Endothelial cell of umbilical vein (primary cell): ENCODE measurements around the gene GTF2H4. TPM values are rescaled to one million over a fixed set of nuclear protein-coding genes. Genes with fewer than 3 reads are reported as not detected.

Experiments
- BruUV-seq: library from RNA; stranded (reverse); fragments of 400-500 nt; replicated peaks from 2 replicates; lab custom pipeline; 2021; lab: Mats Ljungman, UMichigan
- CTCF ChIA-PET: fragments of 300-600, 350-600 bp; sonication (Branson Sonifier 250); formaldehyde crosslinking; loops from one replicate; lab custom pipeline; 2021; ENCODE audit warnings: antibody characterized with exemption, inconsistent platforms; lab: Charles Lee
- POLR2A ChIA-PET: fragments of 300-600, 350-600 bp; sonication (Branson Sonifier 250); formaldehyde crosslinking; loops from one replicate; lab custom pipeline; 2021; ENCODE audit warnings: antibody characterized with exemption, inconsistent platforms; lab: Charles Lee
- DNase-seq: peaks from one replicate; pipeline ENCODE4 v3.0.0-alpha.2; 2011; ENCODE audit warnings: low read depth, low spot score
- FAIRE-seq: peaks from 2 replicates; lab custom pipeline; 2011; peaks lifted over from hg19 to GRCh38; lab: Jason Lieb, UNC
- H2AFZ ChIP-seq: 2 replicates; pipeline ENCODE4 v1.6.0; 2012; ENCODE audit warnings: low read depth, low read length, control low read depth, inconsistent platforms
- H3K27ac ChIP-seq: 2 replicates; pipeline ENCODE4 v1.5.1; 2011; ENCODE audit warnings: low read depth, mild to moderate bottlenecking, control low read depth, low read length, moderate library complexity; ENCODE audit not compliant: insufficient read depth
- H3K27me3 ChIP-seq, 2 experiments: 2 replicates each; pipeline versions ENCODE4 v1.6.0 to v1.6.1; 2011; ENCODE audit warnings: low read length in 2 of 2, mixed read lengths in 1 of 2; ENCODE audit not compliant: control insufficient read depth in 2 of 2, insufficient read depth in 2 of 2
- H3K36me3 ChIP-seq, 2 experiments: 2 replicates in 1 of 2; 3 replicates in 1 of 2; pipeline ENCODE4 v1.5.1; 2011; ENCODE audit warnings: low read length in 2 of 2, mild to moderate bottlenecking in 1 of 2, moderate library complexity in 1 of 2; ENCODE audit not compliant: control insufficient read depth in 2 of 2, insufficient read depth in 2 of 2; ENCODE audit errors: extremely low read depth in 1 of 2
- H3K4me1 ChIP-seq: 3 replicates; pipeline ENCODE4 v1.5.1; 2011; ENCODE audit warnings: mild to moderate bottlenecking, low read length; ENCODE audit not compliant: control insufficient read depth, insufficient read depth; ENCODE audit errors: extremely low read depth
- H3K4me2 ChIP-seq: 2 replicates; pipeline ENCODE4 v1.6.1; 2011; ENCODE audit warnings: low read length, control low read depth, mixed read lengths; ENCODE audit not compliant: insufficient read depth
- H3K4me3 ChIP-seq, 3 experiments: fragments of 200-600 bp in 1 of 3; sonication (generic), shearing (Covaris generic) in 1 of 3; replicated peaks in 1 of 3; 2 replicates each; pipeline ENCODE4 v1.5.1; 2011 to 2016; ENCODE audit warnings: control low read depth in 3 of 3, low read length in 3 of 3, mild to moderate bottlenecking in 2 of 3, inconsistent platforms in 1 of 3, low read depth in 1 of 3, moderate library complexity in 1 of 3; ENCODE audit not compliant: insufficient read depth in 1 of 3
- H3K79me2 ChIP-seq: 2 replicates; pipeline ENCODE4 v1.6.0; 2012; ENCODE audit warnings: low read length, inconsistent platforms; ENCODE audit not compliant: control insufficient read depth, insufficient read depth
- H3K9ac ChIP-seq: replicated peaks from 2 replicates; pipeline ENCODE3; 2011; ENCODE audit warnings: low read length, control low read depth; ENCODE audit not compliant: insufficient read depth; ENCODE audit errors: extremely low read depth
- H3K9me1 ChIP-seq: replicated peaks from 3 replicates; pipeline ENCODE4 v1.6.0; 2011; ENCODE audit warnings: mild to moderate bottlenecking, low read length; ENCODE audit not compliant: control insufficient read depth, insufficient read depth; ENCODE audit errors: extremely low read depth
- H3K9me3 ChIP-seq: replicated peaks from 2 replicates; pipeline ENCODE4 v1.5.1; 2012; ENCODE audit warnings: low read length, inconsistent platforms; ENCODE audit not compliant: control insufficient read depth, insufficient read depth
- H4K20me1 ChIP-seq: replicated peaks from 2 replicates; pipeline ENCODE3; 2011; ENCODE audit warnings: mild to moderate bottlenecking, low read length; ENCODE audit not compliant: control insufficient read depth, insufficient read depth; ENCODE audit errors: extremely low read depth
- EZH2 ChIP-seq: IDR thresholded peaks from 2 replicates; pipeline ENCODE4 v1.6.1; 2012; ENCODE audit warnings: borderline replicate concordance, low read depth, mild to moderate bottlenecking, moderate library complexity, low read length, inconsistent platforms; ENCODE audit not compliant: severe bottlenecking
- MAX ChIP-seq: IDR thresholded peaks from 2 replicates; pipeline ENCODE4 v1.6.1; 2011; ENCODE audit not compliant: insufficient read depth, insufficient read length
- MYC ChIP-seq: IDR thresholded peaks from one replicate; pipeline ENCODE4 v1.6.1; 2011; ENCODE audit warnings: mild to moderate bottlenecking, low read depth, low read length
- dilution Hi-C: fragments of 300-500 bp; cut with MboI; formaldehyde crosslinking; loops from one replicate; pipeline ENCODE4 v1.15.0; 2019; ENCODE audit warnings: low sequenced_read_pairs; ENCODE audit not compliant: extremely low pct_ligation_motif_present
- intact Hi-C: fragments of 100-400 bp; cut with micrococcal nuclease; formaldehyde crosslinking; loops from one replicate; pipeline ENCODE4 v1.10.0; 2022
- polyA plus RNA-seq, 4 experiments: library from polyadenylated mRNA; depleted of rRNA in 3 of 4; stranded (reverse) in 3 of 4; unstranded in 1 of 4; fragments of >200 nt; gene quantifications; 2 replicates each; pipeline versions ENCODE4 v1.2.1 to v1.2.3, GENCODE V29; 2011 to 2012; ENCODE audit warnings: missing spikeins in 1 of 4
- total RNA-seq: library from RNA; stranded (reverse); gene quantifications from 2 replicates; pipeline ENCODE4 v1.2.3, GENCODE V29; 2021
- TF ChIP-seq, protein P1 (sequence below), 2 donors: IDR thresholded peaks; 1 replicate in 1 of 2; 2 replicates in 1 of 2; pipeline ENCODE4 v1.5.1; 2011; ENCODE audit warnings: low read length in 2 of 2, mild to moderate bottlenecking in 2 of 2, moderate library complexity in 2 of 2, control low read depth in 1 of 2, inconsistent platforms in 1 of 2, low read depth in 1 of 2; ENCODE audit not compliant: insufficient read depth in 1 of 2; ENCODE audit errors: extremely low read depth in 1 of 2

The GTF2H4 gene
- total and polyA plus RNA-seq, 2 donors (not counting 3 experiments of a cell fraction or from before 2014, with no cell fraction given): 40.5 to 52.6 TPM

GRCh38 chr6:30897882-30898281 lies 10.1 kb upstream of the GTF2H4 start:
- Histone ChIP-seq H3K9me3 (no peaks in the 10 kb centered on the region), H3K79me2 (no peaks in the 10 kb centered on the region), H3K27ac (no peak overlapping the region), H4K20me1 (no peaks in the 10 kb centered on the region), H3K36me3 (peaks cover 0 to 7% of the 10 kb centered on the region in 2 experiments), H3K4me3 (no peak overlapping the region), H2AFZ (no peak overlapping the region), H3K9ac (no peak overlapping the region), H3K9me1 (no peaks in the 10 kb centered on the region), H3K4me2 (no peak overlapping the region), H3K4me1 (no peaks in the 10 kb centered on the region), H3K27me3 (no peaks in the 10 kb centered on the region)
- POLR2A ChIA-PET: no interaction called here
- BruUV-seq: no TSS peak
- dilution Hi-C loops (loop anchor here (25.0 kb wide), 1 partner anchor 161 kb away; the partner anchor contains the start of genes FLOT1 and IER3), intact Hi-C loops (no loop called here)
- CTCF ChIA-PET: interaction anchor here (1.7 kb wide), 1 partner anchor 69 kb away, joined by 5 read pairs; no protein-coding TSS in a partner anchor
- FAIRE-seq (no peak), DNase-seq (no peak)
- TF ChIP-seq, protein P1, sequence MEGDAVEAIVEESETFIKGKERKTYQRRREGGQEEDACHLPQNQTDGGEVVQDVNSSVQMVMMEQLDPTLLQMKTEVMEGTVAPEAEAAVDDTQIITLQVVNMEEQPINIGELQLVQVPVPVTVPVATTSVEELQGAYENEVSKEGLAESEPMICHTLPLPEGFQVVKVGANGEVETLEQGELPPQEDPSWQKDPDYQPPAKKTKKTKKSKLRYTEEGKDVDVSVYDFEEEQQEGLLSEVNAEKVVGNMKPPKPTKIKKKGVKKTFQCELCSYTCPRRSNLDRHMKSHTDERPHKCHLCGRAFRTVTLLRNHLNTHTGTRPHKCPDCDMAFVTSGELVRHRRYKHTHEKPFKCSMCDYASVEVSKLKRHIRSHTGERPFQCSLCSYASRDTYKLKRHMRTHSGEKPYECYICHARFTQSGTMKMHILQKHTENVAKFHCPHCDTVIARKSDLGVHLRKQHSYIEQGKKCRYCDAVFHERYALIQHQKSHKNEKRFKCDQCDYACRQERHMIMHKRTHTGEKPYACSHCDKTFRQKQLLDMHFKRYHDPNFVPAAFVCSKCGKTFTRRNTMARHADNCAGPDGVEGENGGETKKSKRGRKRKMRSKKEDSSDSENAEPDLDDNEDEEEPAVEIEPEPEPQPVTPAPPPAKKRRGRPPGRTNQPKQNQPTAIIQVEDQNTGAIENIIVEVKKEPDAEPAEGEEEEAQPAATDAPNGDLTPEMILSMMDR (IDR thresholded peaks at IDR 0.05; ENCODE audit: extremely low read depth in 1 of 2, insufficient read depth in 1 of 2, low read depth in 1 of 2, low read length in 2 of 2): no peak
- TF ChIP-seq MYC: no peak
- no peak for TF ChIP-seq EZH2
- TF ChIP-seq MAX: no peak
